Neural cell (in vitro differentiated cells): Measurements from ENCODE around the gene TTLL5.

Experiments used
- EP300 ChIP-seq: fragments of 450-650 bp; conservative IDR thresholded peaks from 2 replicates; pipeline ENCODE4 v1.6.1; 2014; ENCODE audit warnings: antibody characterized with exemption, mild to moderate bottlenecking, moderate library complexity; ENCODE audit not compliant: poor library complexity, severe bottlenecking
- EZH2 ChIP-seq: fragments of 200-600, 300-800 bp; shearing (Covaris generic), sonication (generic); IDR thresholded peaks from 2 replicates; pipeline ENCODE4 v1.6.1; 2014; ENCODE audit warnings: antibody characterized with exemption, low read length, borderline replicate concordance, mild to moderate bottlenecking; ENCODE audit not compliant: insufficient read depth, poor library complexity, severe bottlenecking
- POLR2AphosphoS5 ChIP-seq: IDR thresholded peaks from 2 replicates; pipeline ENCODE4 v1.6.1; 2012
- TF ChIP-seq, protein P1 (sequence below): fragments of 450-650 bp; IDR thresholded peaks from 2 replicates; pipeline ENCODE4 v1.5.1; 2014; ENCODE audit warnings: antibody characterized with exemption, mild to moderate bottlenecking, moderate library complexity; ENCODE audit not compliant: poor library complexity, severe bottlenecking

- TF ChIP-seq, protein P1, sequence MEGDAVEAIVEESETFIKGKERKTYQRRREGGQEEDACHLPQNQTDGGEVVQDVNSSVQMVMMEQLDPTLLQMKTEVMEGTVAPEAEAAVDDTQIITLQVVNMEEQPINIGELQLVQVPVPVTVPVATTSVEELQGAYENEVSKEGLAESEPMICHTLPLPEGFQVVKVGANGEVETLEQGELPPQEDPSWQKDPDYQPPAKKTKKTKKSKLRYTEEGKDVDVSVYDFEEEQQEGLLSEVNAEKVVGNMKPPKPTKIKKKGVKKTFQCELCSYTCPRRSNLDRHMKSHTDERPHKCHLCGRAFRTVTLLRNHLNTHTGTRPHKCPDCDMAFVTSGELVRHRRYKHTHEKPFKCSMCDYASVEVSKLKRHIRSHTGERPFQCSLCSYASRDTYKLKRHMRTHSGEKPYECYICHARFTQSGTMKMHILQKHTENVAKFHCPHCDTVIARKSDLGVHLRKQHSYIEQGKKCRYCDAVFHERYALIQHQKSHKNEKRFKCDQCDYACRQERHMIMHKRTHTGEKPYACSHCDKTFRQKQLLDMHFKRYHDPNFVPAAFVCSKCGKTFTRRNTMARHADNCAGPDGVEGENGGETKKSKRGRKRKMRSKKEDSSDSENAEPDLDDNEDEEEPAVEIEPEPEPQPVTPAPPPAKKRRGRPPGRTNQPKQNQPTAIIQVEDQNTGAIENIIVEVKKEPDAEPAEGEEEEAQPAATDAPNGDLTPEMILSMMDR: no peak
- no peak for TF ChIP-seq EZH2
- TF ChIP-seq EP300: no peak
- TF ChIP-seq POLR2AphosphoS5: no peak
These were observed 29.0 kb downstream of the TTLL5 start for GRCh38 chr14:75690010-75690409.
